ENCODE measurements around the gene ZNF234.
"Not testable (repeated sequence)": the region's sequence is repeated elsewhere in the genome, so short reads cannot be mapped to it uniquely, and the experiment has no call there.

Gene ZNF234

GRCh38 chr19:44112802-44113137 lies 28.6 kb upstream of the ZNF234 start:
- TF ChIP-seq CTCF (IDR thresholded peaks at IDR 0.05; ENCODE audit: low read depth, low read length, missing control alignments) = no peak
- H3K4me3 ChIP-seq (replicated peaks; ENCODE audit: low read depth, low read length) = peak overlapping the region; percentile 85
- DNase-seq (ENCODE audit: extremely low read depth, low read depth) = no peak

- DNase-seq (ENCODE audit: extremely low read depth, low read depth) = peak; percentile 98
- peak within 1 kb of the TSS; percentile 85 for H3K4me3 ChIP-seq (replicated peaks; ENCODE audit: low read depth, low read length)
- TF ChIP-seq CTCF (IDR thresholded peaks at IDR 0.05; ENCODE audit: low read depth, low read length, missing control alignments) = no peak
Measured at GRCh38 chr19:44113138-44113783, 28.1 kb upstream of the ZNF234 start, which contains the start of gene ZNF225. ZNF225 (plus strand) TSS chr19:44113399; CDS start chr19:44115828, 2,429 bp downstream.

GRCh38 chr19:44113784-44114390 lies 27.5 kb upstream of the ZNF234 start:
- DNase-seq (ENCODE audit: extremely low read depth, low read depth) = no peak
- TF ChIP-seq CTCF (IDR thresholded peaks at IDR 0.05; ENCODE audit: low read depth, low read length, missing control alignments) = no peak
- peak overlapping the region; percentile 85 for H3K4me3 ChIP-seq (replicated peaks; ENCODE audit: low read depth, low read length)

- DNase-seq (ENCODE audit: extremely low read depth, low read depth); H3K4me3 ChIP-seq (replicated peaks; ENCODE audit: low read depth, low read length): not testable (repeated sequence)
Measured at GRCh38 chr19:44121162-44121561, 20.2 kb upstream of the ZNF234 start.

- no peak for TF ChIP-seq CTCF (IDR thresholded peaks at IDR 0.05; ENCODE audit: low read depth, low read length, missing control alignments)
- H3K4me3 ChIP-seq (replicated peaks; ENCODE audit: low read depth, low read length) = no peak overlapping the region
- DNase-seq (ENCODE audit: extremely low read depth, low read depth) = no peak
Measured at GRCh38 chr19:44131955-44132354, 9.4 kb upstream of the ZNF234 start.

GRCh38 chr19:44142059-44142433 lies 692 bp downstream of the ZNF234 start:
- DNase-seq (ENCODE audit: extremely low read depth, low read depth) = no peak
- TF ChIP-seq CTCF (IDR thresholded peaks at IDR 0.05; ENCODE audit: low read depth, low read length, missing control alignments) = no peak
- H3K4me3 ChIP-seq (replicated peaks; ENCODE audit: low read depth, low read length) = peak overlapping the region; percentile 67

GRCh38 chr19:44149776-44150175 lies 8.4 kb downstream of the ZNF234 start:
- DNase-seq (ENCODE audit: extremely low read depth, low read depth) = no peak
- no peak for TF ChIP-seq CTCF (IDR thresholded peaks at IDR 0.05; ENCODE audit: low read depth, low read length, missing control alignments)
- H3K4me3 ChIP-seq (replicated peaks; ENCODE audit: low read depth, low read length) = no peak overlapping the region
